GM19438 (cell line): ENCODE data around the gene CLTCL1.

Experiments
- ATAC-seq: cut with Tn5 transposase; IDR thresholded peaks from one replicate; pipeline ENCODE4 v1.9.1; 2021; ENCODE audit warnings: low read depth; ENCODE audit not compliant: unreplicated experiment

CLTCL1 gene

GRCh38 chr22:19199479-19199878, 92.0 kb downstream of the CLTCL1 start:
- no peak for ATAC-seq

- no peak for ATAC-seq
These were observed 93.3 kb downstream of the CLTCL1 start for GRCh38 chr22:19197997-19198865.

GRCh38 chr22:19196841-19197612, 94.5 kb downstream of the CLTCL1 start:
- no peak for ATAC-seq

GRCh38 chr22:19195796-19196731, 95.5 kb downstream of the CLTCL1 start:
- ATAC-seq = no peak

- no peak for ATAC-seq
These were observed 96.6 kb downstream of the CLTCL1 start for GRCh38 chr22:19194766-19195536.

- no peak for ATAC-seq
These were observed 97.6 kb downstream of the CLTCL1 start for GRCh38 chr22:19193879-19194278.

GRCh38 chr22:19187716-19188563, 103.6 kb downstream of the CLTCL1 start:
- ATAC-seq = no peak

- no peak for ATAC-seq
These were observed 107.1 kb downstream of the CLTCL1 start for GRCh38 chr22:19184276-19184997.

GRCh38 chr22:19183216-19183615, 108.3 kb downstream of the CLTCL1 start:
- no peak for ATAC-seq

- no peak for ATAC-seq
These were observed 108.9 kb downstream of the CLTCL1 start for GRCh38 chr22:19182472-19183157.

GRCh38 chr22:19181786-19182471, 109.6 kb downstream of the CLTCL1 start:
- no peak for ATAC-seq

GRCh38 chr22:19180740-19181410, 110.6 kb downstream of the CLTCL1 start:
- no peak for ATAC-seq

GRCh38 chr22:19180234-19180633, 111.3 kb downstream of the CLTCL1 start:
- no peak for ATAC-seq

GRCh38 chr22:19179497-19180048, 111.9 kb downstream of the CLTCL1 start:
- ATAC-seq = peak; percentile 40

GRCh38 chr22:19178657-19179496, 112.6 kb downstream of the CLTCL1 start, which contains the start of gene SLC25A1:
Gene SLC25A1, minus strand, starts transcription at chr22:19178736. Its CDS starts 63 bp downstream, at chr22:19178673.
- peak; percentile 61 for ATAC-seq
